ENCODE results near the gene REL.
"Not testable (repeated sequence)": the region's sequence is repeated elsewhere in the genome, so short reads cannot be mapped to it uniquely, and the experiment has no call there.

REL gene

GRCh38 chr2:60925994-60926740 is 44.8 kb downstream of the REL start:
- no peak for DNase-seq (ENCODE audit: low read depth in 3 of 3)

- DNase-seq (ENCODE audit: low read depth in 3 of 3) = no peak
Measured at GRCh38 chr2:60926741-60927552, 45.6 kb downstream of the REL start.

GRCh38 chr2:60932061-60932460 is 50.7 kb downstream of the REL start:
- not testable (repeated sequence) for DNase-seq (ENCODE audit: low read depth in 3 of 3)

- no peak for DNase-seq (ENCODE audit: low read depth in 3 of 3)
Measured at GRCh38 chr2:60932954-60933353, 51.6 kb downstream of the REL start.

- DNase-seq (ENCODE audit: low read depth in 3 of 3) = no peak
Measured at GRCh38 chr2:60934165-60934722, 52.9 kb downstream of the REL start.

GRCh38 chr2:60936757-60937156 is 55.4 kb downstream of the REL start:
- no peak for DNase-seq (ENCODE audit: low read depth in 3 of 3)

GRCh38 chr2:60938301-60938700 is 56.9 kb downstream of the REL start:
- DNase-seq (ENCODE audit: low read depth in 3 of 3) = no peak

GRCh38 chr2:60939622-60940021 is 58.2 kb downstream of the REL start:
- no peak for DNase-seq (ENCODE audit: low read depth in 3 of 3)

GRCh38 chr2:60945341-60945740 is 64.0 kb downstream of the REL start:
- no peak for DNase-seq (ENCODE audit: low read depth in 3 of 3)

- no peak for DNase-seq (ENCODE audit: low read depth in 3 of 3)
Measured at GRCh38 chr2:60947056-60947455, 65.7 kb downstream of the REL start.

- no peak for DNase-seq (ENCODE audit: low read depth in 3 of 3)
Measured at GRCh38 chr2:60948161-60948560, 66.8 kb downstream of the REL start.

- no peak for DNase-seq (ENCODE audit: low read depth in 3 of 3)
Measured at GRCh38 chr2:60948926-60949579, 67.7 kb downstream of the REL start.

- no peak for DNase-seq (ENCODE audit: low read depth in 3 of 3)
Measured at GRCh38 chr2:60954139-60954538, 72.8 kb downstream of the REL start.

- DNase-seq (ENCODE audit: low read depth in 3 of 3) = no peak
Measured at GRCh38 chr2:60957224-60957623, 75.8 kb downstream of the REL start.

GRCh38 chr2:60957643-60958042 is 76.3 kb downstream of the REL start:
- no peak for DNase-seq (ENCODE audit: low read depth in 3 of 3)

- DNase-seq (ENCODE audit: low read depth in 3 of 3) = no peak
Measured at GRCh38 chr2:60958361-60958760, 77.0 kb downstream of the REL start.

- DNase-seq (ENCODE audit: low read depth in 3 of 3) = no peak
Measured at GRCh38 chr2:60958800-60959199, 77.4 kb downstream of the REL start.

- no peak for DNase-seq (ENCODE audit: low read depth in 3 of 3)
Measured at GRCh38 chr2:60959501-60959900, 78.1 kb downstream of the REL start.

GRCh38 chr2:60960706-60961105 is 79.3 kb downstream of the REL start:
- DNase-seq (ENCODE audit: low read depth in 3 of 3) = no peak

GRCh38 chr2:60961457-60961856 is 80.1 kb downstream of the REL start:
- no peak for DNase-seq (ENCODE audit: low read depth in 3 of 3)

GRCh38 chr2:60962528-60962927 is 81.2 kb downstream of the REL start:
- no peak for DNase-seq (ENCODE audit: low read depth in 3 of 3)

- DNase-seq (ENCODE audit: low read depth in 3 of 3) = no peak
Measured at GRCh38 chr2:60963190-60963589, 81.8 kb downstream of the REL start.
